ENCODE results near the gene PLEKHA6.

Gene PLEKHA6

GRCh38 chr1:204383163-204383904 lies 23.6 kb upstream of the PLEKHA6 start:
- DNase-seq (ENCODE audit: low read depth) = no peak

GRCh38 chr1:204382714-204383083 lies 23.0 kb upstream of the PLEKHA6 start:
- DNase-seq (ENCODE audit: low read depth) = no peak

- DNase-seq (ENCODE audit: low read depth) = no peak
These were observed 20.6 kb upstream of the PLEKHA6 start for GRCh38 chr1:204380293-204380831.

GRCh38 chr1:204377800-204378668 lies 18.3 kb upstream of the PLEKHA6 start:
- peak; percentile 24 for DNase-seq (ENCODE audit: low read depth)

GRCh38 chr1:204376919-204377799 lies 17.4 kb upstream of the PLEKHA6 start:
- DNase-seq (ENCODE audit: low read depth) = no peak

- no peak for DNase-seq (ENCODE audit: low read depth)
These were observed 16.7 kb upstream of the PLEKHA6 start for GRCh38 chr1:204376465-204376864.

- no peak for DNase-seq (ENCODE audit: low read depth)
These were observed 14.2 kb upstream of the PLEKHA6 start for GRCh38 chr1:204373911-204374310.

- DNase-seq (ENCODE audit: low read depth) = no peak
These were observed 10.4 kb upstream of the PLEKHA6 start for GRCh38 chr1:204370176-204370575.

GRCh38 chr1:204368996-204369726 lies 9.4 kb upstream of the PLEKHA6 start:
- no peak for DNase-seq (ENCODE audit: low read depth)

GRCh38 chr1:204367956-204368355 lies 8.2 kb upstream of the PLEKHA6 start:
- DNase-seq (ENCODE audit: low read depth) = no peak

- DNase-seq (ENCODE audit: low read depth) = no peak
These were observed 7.6 kb upstream of the PLEKHA6 start for GRCh38 chr1:204367193-204367858.

- no peak for DNase-seq (ENCODE audit: low read depth)
These were observed 7.0 kb upstream of the PLEKHA6 start for GRCh38 chr1:204366759-204367158.

- DNase-seq (ENCODE audit: low read depth) = peak; percentile 54
These were observed 3.8 kb upstream of the PLEKHA6 start for GRCh38 chr1:204363335-204364114.

- DNase-seq (ENCODE audit: low read depth) = no peak
These were observed 3.2 kb upstream of the PLEKHA6 start for GRCh38 chr1:204362984-204363334.

- DNase-seq (ENCODE audit: low read depth) = no peak
These were observed 2.1 kb upstream of the PLEKHA6 start for GRCh38 chr1:204361781-204362180.

GRCh38 chr1:204361341-204361771 lies 1.6 kb upstream of the PLEKHA6 start:
- no peak for DNase-seq (ENCODE audit: low read depth)

- no peak for DNase-seq (ENCODE audit: low read depth)
These were observed 585 bp upstream of the PLEKHA6 start for GRCh38 chr1:204360314-204360713.

- DNase-seq (ENCODE audit: low read depth) = no peak
These were observed 627 bp downstream of the PLEKHA6 start for GRCh38 chr1:204359131-204359473.

GRCh38 chr1:204358605-204359004 lies 1.1 kb downstream of the PLEKHA6 start:
- DNase-seq (ENCODE audit: low read depth) = no peak

All from activated T-helper 1 cell treated with Interleukin-2 at 50 U/mL for 16 hours (primary cell).